HG03280 (cell line): ENCODE results near the gene UNC13B.
"Not testable (repeated sequence)": the region's sequence is repeated elsewhere in the genome, so short reads cannot be mapped to it uniquely, and the experiment has no call there.

Experiments used
- ATAC-seq: cut with Tn5 transposase; IDR thresholded peaks from one replicate; pipeline ENCODE4 v1.9.1; 2021; ENCODE audit warnings: mild to moderate bottlenecking, moderate library complexity; ENCODE audit not compliant: unreplicated experiment

UNC13B gene

DNA sequence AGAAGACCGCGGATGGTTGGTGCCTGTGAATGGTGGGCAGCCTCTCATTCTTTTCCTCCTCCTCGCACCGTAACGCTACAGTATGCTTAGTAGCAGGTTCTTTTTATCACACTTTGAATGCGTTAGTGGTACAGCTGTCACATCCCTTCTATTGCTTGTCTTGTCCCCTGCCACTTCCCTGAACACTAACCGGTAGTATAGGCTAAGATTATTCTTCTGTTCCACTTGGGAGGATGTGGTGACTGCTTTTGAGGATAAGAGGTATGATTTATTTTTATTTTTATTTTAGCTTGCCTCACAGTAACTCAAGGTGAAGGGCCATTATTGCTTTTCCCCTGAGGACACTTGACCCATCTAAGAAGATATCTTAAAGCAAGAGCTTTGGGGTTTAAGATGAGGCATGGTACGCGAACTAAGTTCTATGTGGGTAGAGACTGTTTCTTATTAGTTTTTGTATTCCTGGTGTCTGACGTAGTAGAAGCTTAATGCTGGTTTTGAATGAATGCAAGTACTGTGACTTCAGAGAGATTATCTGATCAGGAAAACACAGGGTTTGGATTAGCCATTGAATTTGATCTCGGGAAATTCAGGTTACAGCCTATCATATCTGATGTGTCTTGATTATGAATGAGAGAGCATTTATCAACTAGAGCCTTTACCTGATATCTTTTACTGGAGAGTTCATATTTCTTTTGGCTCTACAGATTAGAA, 951 bp downstream of the UNC13B start:
- no peak for ATAC-seq

GRCh38 chr9:35163413-35163812, 1.6 kb downstream of the UNC13B start:
- ATAC-seq: no peak

GRCh38 chr9:35164711-35165110, 2.9 kb downstream of the UNC13B start:
- no peak for ATAC-seq

GRCh38 chr9:35167429-35167828, 5.6 kb downstream of the UNC13B start:
- not testable (repeated sequence) for ATAC-seq

- no peak for ATAC-seq
Measured at GRCh38 chr9:35168963-35169362, 7.2 kb downstream of the UNC13B start.

DNA sequence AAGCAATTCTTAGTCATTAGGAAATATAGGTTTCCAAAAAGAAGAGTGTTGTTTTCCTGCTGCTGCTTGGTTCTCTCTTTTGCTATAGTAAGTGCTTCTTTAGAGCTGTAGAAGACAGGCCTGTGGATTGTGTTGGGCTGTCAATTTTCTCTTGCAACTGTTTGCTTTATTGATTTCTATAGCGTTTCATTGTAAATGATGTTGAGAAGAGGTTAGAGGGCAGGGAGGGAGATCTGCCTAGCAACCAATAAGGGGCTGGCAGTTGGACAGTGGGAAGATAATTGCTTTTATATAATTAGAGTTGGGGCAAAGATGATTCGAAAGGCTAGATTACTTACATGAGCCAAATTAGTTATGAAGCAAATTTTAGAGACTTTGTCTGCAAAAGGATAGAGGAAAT, 11.1 kb downstream of the UNC13B start:
- ATAC-seq: no peak

- ATAC-seq: no peak
Measured at GRCh38 chr9:35177520-35177919, 15.7 kb downstream of the UNC13B start.

DNA sequence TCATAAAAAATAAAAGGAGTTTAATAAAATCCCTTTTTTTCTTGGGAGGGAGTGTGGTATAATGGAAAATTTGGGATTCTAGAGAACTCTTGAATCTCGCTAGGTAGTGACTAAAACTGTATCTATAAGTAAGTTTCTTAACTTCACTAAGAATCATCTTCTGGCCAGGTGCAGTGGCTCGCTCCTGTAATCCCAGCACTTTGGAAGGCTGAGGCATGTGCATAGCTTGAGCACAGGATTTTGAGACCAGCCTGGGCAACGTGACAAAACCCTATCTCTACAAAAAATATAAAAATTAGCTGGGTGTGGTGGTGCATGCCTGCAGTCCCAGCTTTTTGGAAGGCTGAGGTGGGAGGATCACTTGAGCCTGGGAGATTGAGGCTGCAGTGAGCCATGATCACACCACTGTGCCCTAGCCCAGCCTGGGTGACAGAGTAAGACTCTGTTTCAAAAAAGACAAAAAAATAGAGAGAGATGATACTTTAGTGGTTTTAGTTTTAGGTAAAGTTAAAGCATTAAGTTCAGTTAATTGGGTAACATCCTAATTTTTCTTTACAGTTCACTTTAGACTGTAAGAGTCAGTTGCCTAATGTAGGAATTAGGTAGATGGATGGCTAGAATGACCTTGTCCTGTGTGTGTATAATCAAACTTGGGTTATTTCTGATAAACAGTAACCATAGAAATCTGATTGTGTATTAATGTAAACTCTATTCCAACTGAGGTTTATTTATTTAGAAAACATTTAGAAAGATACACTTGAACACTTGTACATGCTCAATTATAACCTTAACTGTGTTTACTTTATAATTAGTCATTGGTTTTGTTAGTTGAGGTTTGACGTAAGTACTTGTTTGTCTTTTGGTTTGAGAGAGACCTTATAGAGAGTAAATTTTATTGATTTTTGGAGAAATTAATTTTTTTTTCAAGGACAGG, 17.8 kb downstream of the UNC13B start:
- no peak for ATAC-seq

DNA sequence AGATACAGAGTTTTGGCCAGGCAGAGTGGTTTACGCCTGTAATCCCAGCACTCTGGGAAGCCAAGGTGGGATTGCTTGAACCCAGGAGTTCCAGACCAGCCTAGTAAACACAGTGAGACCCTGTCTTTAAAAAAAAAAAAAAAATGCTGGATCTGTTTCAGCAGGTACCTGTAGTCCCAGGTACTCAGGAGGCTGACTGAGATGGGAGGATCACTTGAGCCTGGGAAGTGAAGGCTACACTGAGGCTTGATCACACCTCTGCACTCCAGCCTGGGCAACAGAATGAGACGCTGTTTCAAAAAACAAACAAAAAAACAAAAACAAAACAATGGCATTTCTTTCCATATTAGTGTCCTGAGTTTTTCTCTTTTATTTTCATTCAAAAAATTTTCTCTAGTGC, 19.0 kb downstream of the UNC13B start:
- ATAC-seq: no peak

GRCh38 chr9:35182401-35182800, 20.6 kb downstream of the UNC13B start:
- ATAC-seq: not testable (repeated sequence)

GRCh38 chr9:35182996-35183754, 21.4 kb downstream of the UNC13B start:
- not testable (repeated sequence) for ATAC-seq

DNA sequence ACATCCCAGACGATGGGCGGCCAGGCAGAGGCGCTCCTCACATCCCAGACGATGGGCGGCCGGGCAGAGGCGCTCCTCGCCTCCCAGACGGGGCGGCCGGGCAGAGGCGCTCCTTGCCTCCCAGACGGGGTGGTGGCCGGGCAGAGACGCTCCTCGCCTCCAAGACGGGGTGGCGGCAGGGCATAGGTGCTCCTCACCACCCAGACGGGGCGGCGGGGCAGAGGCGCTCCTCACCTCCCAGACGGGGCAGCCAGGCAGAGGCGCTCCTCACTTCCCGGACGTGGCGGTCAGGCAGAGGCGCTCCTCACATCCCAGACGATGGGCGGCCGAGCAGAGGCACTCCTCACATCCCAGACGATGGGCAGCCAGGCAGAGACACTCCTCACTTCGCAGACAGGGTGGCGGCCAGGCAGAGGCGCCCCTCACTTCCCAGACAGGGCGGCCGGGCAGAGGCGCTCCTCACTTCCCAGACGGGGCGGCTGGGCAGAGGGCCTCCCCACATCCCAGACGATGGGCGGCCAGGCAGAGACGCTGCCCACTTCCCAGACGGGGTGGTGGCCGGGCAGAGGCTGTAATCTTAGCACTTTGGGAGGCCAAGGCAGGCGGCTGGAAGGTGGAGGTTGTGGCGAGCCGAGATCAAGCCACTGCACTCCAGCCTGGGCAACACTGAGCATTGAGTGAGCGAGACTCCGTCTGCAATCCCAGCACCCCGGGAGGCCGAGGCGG, 22.1 kb downstream of the UNC13B start:
- ATAC-seq: not testable (repeated sequence)

- no peak for ATAC-seq
Measured at GRCh38 chr9:35186524-35186923, 24.7 kb downstream of the UNC13B start.

DNA sequence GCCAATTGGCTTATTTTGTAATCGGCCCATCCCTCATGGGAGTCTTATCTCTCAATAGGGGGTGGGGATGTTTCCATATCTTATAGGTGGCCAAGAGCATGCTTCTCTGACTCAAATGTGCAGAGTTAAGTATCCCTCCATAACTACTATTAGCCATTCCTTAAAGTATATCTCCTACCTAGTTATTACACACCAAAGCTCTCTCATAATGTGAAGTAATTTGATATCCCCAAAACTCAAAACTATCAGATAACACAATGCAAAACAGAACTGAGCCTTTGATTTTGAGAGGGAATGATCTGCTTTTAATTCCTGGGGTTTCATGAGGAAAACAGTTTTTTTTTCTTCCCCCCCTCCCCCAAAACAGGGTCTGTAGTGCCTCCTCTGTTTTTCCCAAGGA, 28.4 kb downstream of the UNC13B start:
- ATAC-seq: no peak

DNA sequence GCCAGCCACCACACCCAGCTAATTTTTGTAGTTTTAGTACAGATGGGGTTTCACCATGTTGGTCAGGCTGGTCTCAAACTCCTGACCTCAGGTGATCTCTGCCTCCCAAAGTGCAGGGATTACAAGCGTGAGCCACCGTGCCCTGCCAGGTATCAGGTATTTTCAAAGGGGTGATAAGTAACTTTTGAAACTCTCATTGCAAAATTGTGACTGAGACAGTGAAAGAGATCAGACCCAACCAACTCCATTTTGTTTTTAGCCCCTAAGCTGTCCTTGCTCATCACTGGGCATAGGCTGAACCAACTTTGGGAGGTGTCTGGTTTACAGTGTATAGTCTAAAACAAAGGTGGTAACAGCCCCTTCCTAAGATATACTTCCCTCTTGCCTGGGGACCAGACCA, 29.3 kb downstream of the UNC13B start:
- no peak for ATAC-seq

- ATAC-seq: no peak
Measured at GRCh38 chr9:35193762-35194161, 32.0 kb downstream of the UNC13B start.

GRCh38 chr9:35195683-35196082, 33.9 kb downstream of the UNC13B start:
- no peak for ATAC-seq

DNA sequence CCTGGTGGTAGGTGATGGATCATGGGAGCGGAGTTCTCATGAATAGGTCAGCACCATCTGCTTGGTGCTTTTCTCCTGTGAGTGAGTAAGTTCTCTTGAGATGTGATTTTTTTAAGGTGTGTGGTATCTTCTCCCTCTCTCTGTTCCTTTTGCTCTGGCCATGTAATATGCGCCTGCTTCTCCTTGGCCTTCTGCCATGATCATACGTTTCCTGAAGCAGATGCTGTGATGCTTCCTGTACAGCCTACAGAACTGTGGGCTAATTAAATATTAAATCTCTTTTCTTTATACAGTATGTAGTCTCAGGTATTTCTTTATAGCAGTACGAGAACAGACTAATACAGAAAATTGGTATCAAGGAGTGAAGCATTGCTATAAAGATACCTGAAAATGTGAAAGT, 36.4 kb downstream of the UNC13B start:
- no peak for ATAC-seq

DNA sequence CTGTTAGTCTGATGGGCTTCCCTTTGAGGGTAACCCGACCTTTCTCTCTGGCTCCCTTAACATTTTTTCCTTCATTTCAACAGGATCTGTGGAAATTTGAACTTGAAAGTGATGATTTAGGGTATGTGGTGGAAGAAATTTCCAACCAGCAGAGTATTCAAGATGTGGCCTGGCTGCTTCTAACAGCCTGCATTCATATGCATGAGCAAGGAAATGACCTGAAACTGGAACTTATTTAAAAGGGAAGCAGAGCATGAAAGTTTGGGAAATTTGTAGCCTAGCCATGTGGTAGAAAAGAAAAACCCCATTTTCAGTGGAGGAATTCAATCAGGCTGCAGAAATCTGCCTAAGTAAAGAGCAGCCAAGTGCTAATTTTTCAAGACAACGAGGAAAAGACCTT, 41.7 kb downstream of the UNC13B start:
- ATAC-seq: no peak

- ATAC-seq: no peak
Measured at GRCh38 chr9:35205340-35205739, 43.5 kb downstream of the UNC13B start.

DNA sequence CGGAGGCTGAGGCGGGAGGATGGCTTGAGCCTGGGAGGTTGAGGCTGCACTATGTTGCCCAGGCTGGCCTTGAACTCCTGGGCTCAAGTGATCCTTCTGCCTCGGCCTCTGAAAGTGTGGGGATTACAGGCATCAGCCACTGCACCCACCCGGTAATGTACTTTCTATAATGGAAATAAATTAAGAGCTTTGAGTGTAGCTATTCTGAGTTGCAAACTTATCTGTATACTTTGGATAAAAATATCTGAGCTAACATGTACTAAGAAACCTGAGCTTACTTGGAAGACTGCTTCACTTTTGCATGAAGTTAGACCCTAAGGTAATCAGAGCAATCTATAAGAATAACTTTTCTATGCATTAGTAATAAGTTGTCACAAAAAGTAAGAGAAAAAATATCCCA, 50.0 kb downstream of the UNC13B start:
- no peak for ATAC-seq
